NCI-H510A (cell line): ENCODE data around the gene CLK4.

Experiments used
- DNase-seq: peaks from one replicate; lab custom pipeline; 2025; lab: John Stamatoyannopoulos, UW

Gene CLK4

GRCh38 chr5:178553517-178553916, 73.3 kb downstream of the CLK4 start:
- DNase-seq, result no peak
